Mesenchymal stem cell (in vitro differentiated cells and primary cell): ENCODE data around the gene DESI1.

Experiments used
- DNase-seq: peaks from one replicate; pipeline ENCODE4 v3.0.0-alpha.2; 2013
- H2AFZ ChIP-seq: one replicate; pipeline ENCODE4 v1.6.1; 2013; ENCODE audit warnings: low read depth, mild to moderate bottlenecking, control low read depth, inconsistent platforms, low read length, moderate library complexity
- H2AK5ac ChIP-seq: 2 replicates; pipeline ENCODE4 v1.6.1; 2013; ENCODE audit warnings: low read length, moderate library complexity, mild to moderate bottlenecking, inconsistent platforms; ENCODE audit not compliant: severe bottlenecking
- H2BK120ac ChIP-seq: one replicate; pipeline ENCODE4 v1.6.1; 2013; ENCODE audit warnings: low read depth, mild to moderate bottlenecking, inconsistent platforms, low read length, moderate library complexity
- H2BK12ac ChIP-seq, 2 experiments: one replicate each; pipeline ENCODE4 v1.6.1; 2013; ENCODE audit warnings: inconsistent platforms in 2 of 2, low read length in 2 of 2, mild to moderate bottlenecking in 2 of 2, moderate library complexity in 2 of 2, control low read depth in 1 of 2
- H2BK15ac ChIP-seq: one replicate; pipeline ENCODE4 v1.6.1; 2013; ENCODE audit warnings: mild to moderate bottlenecking, low read depth, inconsistent platforms; ENCODE audit not compliant: poor library complexity, severe bottlenecking
- H2BK5ac ChIP-seq: 2 replicates; pipeline ENCODE4 v1.6.1; 2013; ENCODE audit warnings: low read depth, mild to moderate bottlenecking, low read length, control low read depth, inconsistent platforms; ENCODE audit not compliant: poor library complexity, severe bottlenecking
- H3K14ac ChIP-seq, 2 experiments: one replicate each; pipeline ENCODE4 v1.6.1; 2013; ENCODE audit warnings: inconsistent platforms in 2 of 2, low read length in 2 of 2, control low read depth in 1 of 2, mild to moderate bottlenecking in 1 of 2, moderate library complexity in 1 of 2
- H3K18ac ChIP-seq, 2 experiments: one replicate each; pipeline ENCODE4 v1.6.1; 2013; ENCODE audit warnings: inconsistent platforms in 2 of 2, low read length in 2 of 2, control low read depth in 1 of 2, low read depth in 1 of 2, mild to moderate bottlenecking in 1 of 2
- H3K23ac ChIP-seq, 2 experiments: one replicate each; pipeline ENCODE4 v1.6.1; 2013; ENCODE audit warnings: inconsistent platforms in 2 of 2, low read length in 2 of 2, mild to moderate bottlenecking in 2 of 2, moderate library complexity in 2 of 2, control low read depth in 1 of 2
- H3K27ac ChIP-seq: 2 replicates; pipeline ENCODE4 v1.5.1; 2013; ENCODE audit warnings: mild to moderate bottlenecking, moderate library complexity, low read length, control low read depth, inconsistent platforms; ENCODE audit not compliant: poor library complexity, severe bottlenecking
- H3K27me3 ChIP-seq, 2 experiments: 2 replicates each; pipeline versions ENCODE4 v1.6.1 to v1.7.0; 2013; ENCODE audit warnings: low read length in 2 of 2, mild to moderate bottlenecking in 2 of 2, moderate library complexity in 2 of 2, control low read depth in 1 of 2, inconsistent platforms in 1 of 2; ENCODE audit not compliant: control insufficient read depth in 1 of 2, insufficient read depth in 1 of 2
- H3K36me3 ChIP-seq, 2 experiments: 2 replicates each; pipeline versions ENCODE4 v1.6.1 to v1.7.0; 2013; ENCODE audit warnings: low read length in 2 of 2, control low read depth in 1 of 2, inconsistent platforms in 1 of 2, low read depth in 1 of 2, mild to moderate bottlenecking in 1 of 2; ENCODE audit not compliant: insufficient read depth in 2 of 2, control insufficient read depth in 1 of 2
- H3K4ac ChIP-seq, 2 experiments: one replicate each; pipeline ENCODE4 v1.6.1; 2013; ENCODE audit warnings: inconsistent platforms in 2 of 2, low read length in 2 of 2, mild to moderate bottlenecking in 2 of 2, moderate library complexity in 2 of 2, control low read depth in 1 of 2, low read depth in 1 of 2
- H3K4me1 ChIP-seq: 2 replicates; pipeline ENCODE4 v1.6.1; 2013; ENCODE audit warnings: low read depth, low read length, control low read depth; ENCODE audit not compliant: control insufficient read depth, insufficient read depth
- H3K4me2 ChIP-seq: 2 replicates; pipeline ENCODE4 v1.6.1; 2013; ENCODE audit warnings: low read length, mild to moderate bottlenecking, inconsistent platforms; ENCODE audit not compliant: poor library complexity, severe bottlenecking
- H3K4me3 ChIP-seq, 2 experiments: 2 replicates each; pipeline versions ENCODE4 v1.5.1 to v1.7.0; 2013; ENCODE audit warnings: low read length in 2 of 2, mild to moderate bottlenecking in 2 of 2, control low read depth in 1 of 2, low read depth in 1 of 2; ENCODE audit not compliant: insufficient read depth in 1 of 2
- H3K79me1 ChIP-seq: replicated peaks from 2 replicates; pipeline ENCODE4 v1.6.1; 2013; ENCODE audit warnings: mild to moderate bottlenecking, control low read depth, low read length, inconsistent platforms; ENCODE audit not compliant: poor library complexity, severe bottlenecking
- H3K9ac ChIP-seq: 2 replicates; pipeline ENCODE4 v1.7.0; 2013; ENCODE audit warnings: mild to moderate bottlenecking, low read length, moderate library complexity
- H3K9me3 ChIP-seq: 2 replicates; pipeline ENCODE4 v1.7.0; 2013; ENCODE audit warnings: mild to moderate bottlenecking, low read length; ENCODE audit not compliant: control insufficient read depth
- H4K8ac ChIP-seq: one replicate; pipeline ENCODE4 v1.6.1; 2013; ENCODE audit warnings: inconsistent platforms, mild to moderate bottlenecking, low read length, moderate library complexity
- H4K91ac ChIP-seq: one replicate; pipeline ENCODE4 v1.6.1; 2013; ENCODE audit warnings: mild to moderate bottlenecking, low read length, inconsistent platforms
- WGBS: methylation state at CpG from one replicate; pipeline ENCODE4 v1.1.7; 2013; ENCODE audit warnings: mixed read lengths; 5-methylcytosine and 5-hydroxymethylcytosine counted together

Gene DESI1

DNA sequence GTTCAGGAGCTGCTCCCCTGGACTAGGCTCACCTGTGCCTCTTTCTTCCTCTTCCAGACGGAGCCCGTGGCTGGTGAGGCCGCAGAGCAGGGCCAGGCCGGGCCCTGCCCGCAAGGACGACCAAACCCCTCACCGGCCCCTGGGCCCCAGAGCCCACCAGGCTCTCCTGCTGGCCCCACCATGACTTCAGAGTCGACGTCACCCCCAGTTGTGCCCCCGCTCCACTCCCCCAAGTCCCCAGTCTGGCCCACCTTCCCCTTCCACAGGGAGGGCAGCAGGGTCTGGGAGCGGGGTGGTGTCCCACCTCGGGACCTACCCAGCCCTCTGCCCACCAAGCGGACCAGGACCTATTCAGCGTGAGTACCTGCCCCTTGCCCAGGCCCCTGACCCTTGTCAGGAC lies 49.1 kb downstream of the DESI1 start:
- Histone ChIP-seq H2BK15ac (no peak overlapping the region), H3K9ac (no peak overlapping the region), H3K36me3 (peaks cover 9 to 36% of the 10 kb centered on the region in 2 experiments), H3K27ac (no peak overlapping the region), H3K4me3 (no peak overlapping the region), H3K79me1 (no peaks in the 10 kb centered on the region), H3K4me1 (peaks cover 8% of the 10 kb centered on the region), H3K9me3 (no peaks in the 10 kb centered on the region), H3K23ac (no peak overlapping the region), H3K14ac (no peak overlapping the region), H2AK5ac (no peak overlapping the region), H3K18ac (no peak overlapping the region), H2BK120ac (no peak overlapping the region), H4K91ac (peak overlapping the region; percentile 40), H3K4ac (no peak overlapping the region), H2AFZ (no peak overlapping the region), H2BK5ac (no peak overlapping the region), H3K27me3 (no peaks in the 10 kb centered on the region), H4K8ac (peak overlapping the region; percentile 2), H2BK12ac (no peak overlapping the region), H3K4me2 (no peak overlapping the region)
- DNase-seq = no peak
- over 99% methylated on average over 13 of the region's 14 CpGs for WGBS

DNA sequence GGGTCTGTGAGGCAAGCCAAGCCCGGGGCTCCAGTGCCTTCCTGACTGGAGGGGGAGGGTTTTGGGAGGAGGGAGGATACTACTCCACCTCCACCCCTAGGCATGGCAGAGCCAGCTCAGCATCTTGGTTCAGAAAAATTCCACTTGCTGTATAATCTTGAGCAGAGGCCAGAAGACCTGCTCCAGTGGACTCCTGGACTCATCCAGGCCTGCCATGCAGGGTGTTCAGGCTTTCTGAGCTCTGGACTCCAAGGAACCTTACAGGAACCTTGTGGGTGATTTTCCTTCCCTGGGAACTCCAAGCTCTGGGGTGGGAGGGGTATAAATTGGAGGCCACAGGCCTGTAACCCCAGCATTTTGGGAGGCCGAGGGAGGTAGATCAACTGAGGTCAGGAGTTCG lies 50.6 kb downstream of the DESI1 start:
- Histone ChIP-seq H3K4me1 (peaks cover 13% of the 10 kb centered on the region), H2BK5ac (no peak overlapping the region), H3K9me3 (no peaks in the 10 kb centered on the region), H3K14ac (no peak overlapping the region), H3K4ac (no peak overlapping the region), H3K18ac (no peak overlapping the region), H3K27me3 (no peaks in the 10 kb centered on the region), H3K4me3 (no peak overlapping the region), H2BK15ac (no peak overlapping the region), H2AFZ (no peak overlapping the region), H4K91ac (no peak overlapping the region), H4K8ac (no peak overlapping the region), H2BK120ac (no peak overlapping the region), H2BK12ac (no peak overlapping the region), H3K23ac (no peak overlapping the region), H3K36me3 (peaks cover 0 to 20% of the 10 kb centered on the region in 2 experiments), H3K27ac (no peak overlapping the region), H2AK5ac (no peak overlapping the region), H3K79me1 (no peaks in the 10 kb centered on the region), H3K4me2 (no peak overlapping the region), H3K9ac (no peak overlapping the region)
- DNase-seq = no peak
- WGBS = 80% methylated on average over 1 of the region's 3 CpGs

GRCh38 chr22:41568811-41569210 lies 52.0 kb downstream of the DESI1 start:
- no peak overlapping the region for H3K18ac ChIP-seq
- no peaks in the 10 kb centered on the region for H3K27me3 ChIP-seq
- no peak overlapping the region for H2AFZ ChIP-seq
- 85% methylated on average over 7 of the region's 7 CpGs for WGBS
- H3K9ac ChIP-seq = no peak overlapping the region
- H3K4me3 ChIP-seq = no peak overlapping the region
- H2BK120ac ChIP-seq = no peak overlapping the region
- no peaks in the 10 kb centered on the region for H3K79me1 ChIP-seq
- no peak overlapping the region for H4K91ac ChIP-seq
- H2BK12ac ChIP-seq = no peak overlapping the region
- no peak overlapping the region for H3K4ac ChIP-seq
- H2BK15ac ChIP-seq = no peak overlapping the region
- no peak overlapping the region for H3K23ac ChIP-seq
- H3K9me3 ChIP-seq = no peaks in the 10 kb centered on the region
- H2AK5ac ChIP-seq = no peak overlapping the region
- H3K4me1 ChIP-seq = peaks cover 10% of the 10 kb centered on the region
- no peak overlapping the region for H3K4me2 ChIP-seq
- peak overlapping the region; percentile 57 for H4K8ac ChIP-seq
- no peak overlapping the region for H2BK5ac ChIP-seq
- no peak overlapping the region for H3K14ac ChIP-seq
- no peak for DNase-seq
- H3K36me3 ChIP-seq = peaks cover 0 to 11% of the 10 kb centered on the region in 2 experiments
- H3K27ac ChIP-seq = no peak overlapping the region

DNA sequence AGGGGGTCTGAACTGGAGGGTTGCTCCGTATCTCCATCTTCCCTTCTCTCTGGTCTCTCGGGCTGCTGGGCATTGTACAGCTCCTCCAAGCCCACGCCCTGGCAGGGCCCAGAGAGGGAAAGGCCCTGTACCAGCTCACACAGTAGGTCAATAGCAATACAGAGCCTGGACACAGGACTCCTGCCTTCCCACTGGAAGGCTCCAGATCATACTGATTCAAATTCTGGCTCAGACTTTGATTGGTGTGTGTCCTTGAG lies 53.4 kb downstream of the DESI1 start:
- peaks cover 0 to 6% of the 10 kb centered on the region in 2 experiments for H3K36me3 ChIP-seq
- H3K4me2 ChIP-seq = no peak overlapping the region
- peak overlapping the region in 1 of 2 experiments; percentile 59 for H2BK12ac ChIP-seq
- H3K9me3 ChIP-seq = no peaks in the 10 kb centered on the region
- no peaks in the 10 kb centered on the region for H3K27me3 ChIP-seq
- H4K91ac ChIP-seq = no peak overlapping the region
- H2BK15ac ChIP-seq = peak overlapping the region; percentile 21
- no peak overlapping the region for H2BK5ac ChIP-seq
- H3K23ac ChIP-seq = no peak overlapping the region
- no peak overlapping the region for H3K4ac ChIP-seq
- WGBS = 94% methylated on average over 3 of the region's 3 CpGs
- H3K14ac ChIP-seq = no peak overlapping the region
- H3K4me1 ChIP-seq = peaks cover 22% of the 10 kb centered on the region
- H2AFZ ChIP-seq = no peak overlapping the region
- no peak overlapping the region for H2AK5ac ChIP-seq
- H3K79me1 ChIP-seq = no peaks in the 10 kb centered on the region
- H4K8ac ChIP-seq = no peak overlapping the region
- H3K4me3 ChIP-seq = no peak overlapping the region
- H3K9ac ChIP-seq = no peak overlapping the region
- DNase-seq = no peak
- H3K18ac ChIP-seq = peak overlapping the region in 1 of 2 experiments; percentile 18
- no peak overlapping the region for H3K27ac ChIP-seq
- no peak overlapping the region for H2BK120ac ChIP-seq
